OCI-LY1 (cell line): ENCODE results near the gene HSP90AA1.

Experiments
- H2AFZ ChIP-seq: fragments of 200-600 bp; sonication (generic), shearing (Covaris generic); 2 replicates; pipeline ENCODE4 v1.6.0; 2014; ENCODE audit warnings: antibody characterized with exemption, mild to moderate bottlenecking, low read length
- H3F3A ChIP-seq: fragments of 200-600 bp; sonication (generic), shearing (Covaris generic); 2 replicates; pipeline ENCODE4 v1.6.0; 2014; ENCODE audit warnings: mild to moderate bottlenecking, antibody characterized with exemption, low read length, moderate library complexity; ENCODE audit not compliant: insufficient read depth
- H3K27ac ChIP-seq: fragments of 200-600 bp; sonication (generic); 2 replicates; pipeline ENCODE4 v1.5.1; 2014; ENCODE audit warnings: low read length, mixed run types, mild to moderate bottlenecking, low read depth; ENCODE audit not compliant: poor library complexity, severe bottlenecking
- H3K27me3 ChIP-seq: fragments of 200-600 bp; sonication (generic); 2 replicates; pipeline ENCODE4 v1.6.0; 2014; ENCODE audit warnings: antibody characterized with exemption, mild to moderate bottlenecking, low read length, moderate library complexity; ENCODE audit not compliant: insufficient read depth
- H3K36me3 ChIP-seq: fragments of 200-600 bp; sonication (generic); 2 replicates; pipeline ENCODE4 v1.6.1; 2014; ENCODE audit warnings: mild to moderate bottlenecking, antibody characterized with exemption, low read length, moderate library complexity, mixed read lengths; ENCODE audit not compliant: insufficient read depth
- H3K4me1 ChIP-seq: fragments of 200-600 bp; sonication (generic); 2 replicates; pipeline ENCODE4 v1.5.1; 2014; ENCODE audit warnings: mild to moderate bottlenecking, low read length, moderate library complexity; ENCODE audit not compliant: insufficient read depth, severe bottlenecking
- H3K4me2 ChIP-seq: fragments of 200-600 bp; sonication (generic), shearing (Covaris generic); 2 replicates; pipeline ENCODE4 v1.6.1; 2014; ENCODE audit warnings: low read length
- H3K4me3 ChIP-seq: fragments of 200-600 bp; sonication (generic); 2 replicates; pipeline ENCODE4 v1.5.1; 2014; ENCODE audit warnings: low read length, low read depth, mild to moderate bottlenecking, mixed read lengths; ENCODE audit not compliant: poor library complexity, severe bottlenecking
- H3K79me2 ChIP-seq: fragments of 200-600 bp; shearing (Covaris generic); 2 replicates; pipeline ENCODE4 v1.6.1; 2016; ENCODE audit warnings: mixed run types, low read length, mixed read lengths; ENCODE audit not compliant: insufficient read depth
- H3K9ac ChIP-seq: fragments of 200-600 bp; sonication (generic), shearing (Covaris generic); 2 replicates; pipeline ENCODE4 v1.6.1; 2014; ENCODE audit warnings: mild to moderate bottlenecking, low read length, mixed read lengths
- H3K9me2 ChIP-seq: fragments of 200-600 bp; sonication (generic), shearing (Covaris generic); 2 replicates; pipeline ENCODE4 v1.6.1; 2014; ENCODE audit warnings: low read depth, mild to moderate bottlenecking, low read length, mixed read lengths
- H3K9me3 ChIP-seq: fragments of 200-600 bp; shearing (Covaris generic); 2 replicates; pipeline ENCODE4 v1.6.1; 2014; ENCODE audit warnings: low read length, mixed read lengths
- H4K20me1 ChIP-seq: fragments of 200-600 bp; sonication (generic), shearing (Covaris generic); 2 replicates; pipeline ENCODE4 v1.6.0; 2016; ENCODE audit warnings: mild to moderate bottlenecking, low read length; ENCODE audit not compliant: insufficient read depth
- EZH2 ChIP-seq: fragments of 200-600 bp; sonication (generic), shearing (Covaris generic); IDR thresholded peaks from 2 replicates; pipeline ENCODE4 v1.8.0; 2017; ENCODE audit warnings: borderline replicate concordance, mixed run types, mild to moderate bottlenecking, antibody characterized with exemption, low read length, moderate library complexity, mixed read lengths
- TF ChIP-seq, protein P1 (sequence below): fragments of 200-600 bp; sonication (generic), shearing (Covaris generic); IDR thresholded peaks from 2 replicates; pipeline ENCODE4 v1.5.1; 2017; ENCODE audit warnings: mild to moderate bottlenecking, antibody characterized with exemption, low read length, moderate library complexity, mixed read lengths

Gene HSP90AA1

DNA sequence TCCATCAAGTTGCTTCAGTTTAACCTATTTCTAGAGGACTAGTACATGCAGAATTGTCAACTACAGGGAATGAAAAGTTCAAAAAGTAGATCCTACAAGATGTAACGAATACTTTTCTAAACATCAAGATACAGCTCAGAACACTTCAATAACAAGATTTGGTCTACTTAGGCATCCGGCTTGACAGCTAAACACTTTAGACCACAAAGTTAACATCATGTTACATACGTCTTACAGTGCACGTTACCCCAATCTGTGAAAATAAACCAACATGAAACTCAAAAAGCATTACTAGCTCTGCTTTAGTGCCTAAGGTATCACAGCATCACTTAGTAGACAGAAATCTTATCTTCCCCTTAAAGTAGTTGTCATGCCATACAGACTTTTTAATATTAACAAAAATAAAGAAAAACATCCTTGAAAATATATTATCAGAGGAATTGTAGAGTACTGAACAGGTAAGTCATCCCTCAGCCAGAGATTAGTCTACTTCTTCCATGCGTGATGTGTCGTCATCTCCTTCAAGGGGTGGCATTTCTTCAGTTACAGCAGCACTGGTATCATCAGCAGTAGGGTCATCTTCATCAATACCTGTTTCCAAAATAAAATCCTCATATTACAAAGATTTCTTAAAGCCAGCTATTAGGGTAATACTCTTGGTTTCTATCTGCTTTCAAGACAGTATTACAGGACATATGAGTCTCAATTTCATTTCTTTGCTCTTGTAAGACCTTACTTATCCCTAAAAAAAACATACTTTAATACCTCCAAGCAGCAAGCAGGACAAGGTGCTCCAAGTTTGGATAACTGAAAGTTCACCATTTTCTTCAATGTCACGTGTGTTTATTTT is 5.4 kb downstream of the HSP90AA1 start:
- H3K9me2 ChIP-seq, result no peaks in the 10 kb centered on the region
- H3K27ac ChIP-seq, result no peak overlapping the region
- H3K9ac ChIP-seq, result no peak overlapping the region
- no peak overlapping the region for H2AFZ ChIP-seq
- H3K79me2 ChIP-seq, result peaks cover 16% of the 10 kb centered on the region
- no peak overlapping the region for H3K4me3 ChIP-seq
- no peaks in the 10 kb centered on the region for H3K27me3 ChIP-seq
- H3K36me3 ChIP-seq, result peaks cover 87% of the 10 kb centered on the region
- TF ChIP-seq, protein P1, sequence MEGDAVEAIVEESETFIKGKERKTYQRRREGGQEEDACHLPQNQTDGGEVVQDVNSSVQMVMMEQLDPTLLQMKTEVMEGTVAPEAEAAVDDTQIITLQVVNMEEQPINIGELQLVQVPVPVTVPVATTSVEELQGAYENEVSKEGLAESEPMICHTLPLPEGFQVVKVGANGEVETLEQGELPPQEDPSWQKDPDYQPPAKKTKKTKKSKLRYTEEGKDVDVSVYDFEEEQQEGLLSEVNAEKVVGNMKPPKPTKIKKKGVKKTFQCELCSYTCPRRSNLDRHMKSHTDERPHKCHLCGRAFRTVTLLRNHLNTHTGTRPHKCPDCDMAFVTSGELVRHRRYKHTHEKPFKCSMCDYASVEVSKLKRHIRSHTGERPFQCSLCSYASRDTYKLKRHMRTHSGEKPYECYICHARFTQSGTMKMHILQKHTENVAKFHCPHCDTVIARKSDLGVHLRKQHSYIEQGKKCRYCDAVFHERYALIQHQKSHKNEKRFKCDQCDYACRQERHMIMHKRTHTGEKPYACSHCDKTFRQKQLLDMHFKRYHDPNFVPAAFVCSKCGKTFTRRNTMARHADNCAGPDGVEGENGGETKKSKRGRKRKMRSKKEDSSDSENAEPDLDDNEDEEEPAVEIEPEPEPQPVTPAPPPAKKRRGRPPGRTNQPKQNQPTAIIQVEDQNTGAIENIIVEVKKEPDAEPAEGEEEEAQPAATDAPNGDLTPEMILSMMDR, result no peak
- TF ChIP-seq EZH2, result no peak
- no peaks in the 10 kb centered on the region for H4K20me1 ChIP-seq
- H3K9me3 ChIP-seq, result no peaks in the 10 kb centered on the region
- 0 out of 2 replicates have a peak, but pooled peaks cover 3% of the 10 kb centered on the region for H3F3A ChIP-seq
- H3K4me1 ChIP-seq, result peaks cover 36% of the 10 kb centered on the region
- no peak overlapping the region for H3K4me2 ChIP-seq

DNA sequence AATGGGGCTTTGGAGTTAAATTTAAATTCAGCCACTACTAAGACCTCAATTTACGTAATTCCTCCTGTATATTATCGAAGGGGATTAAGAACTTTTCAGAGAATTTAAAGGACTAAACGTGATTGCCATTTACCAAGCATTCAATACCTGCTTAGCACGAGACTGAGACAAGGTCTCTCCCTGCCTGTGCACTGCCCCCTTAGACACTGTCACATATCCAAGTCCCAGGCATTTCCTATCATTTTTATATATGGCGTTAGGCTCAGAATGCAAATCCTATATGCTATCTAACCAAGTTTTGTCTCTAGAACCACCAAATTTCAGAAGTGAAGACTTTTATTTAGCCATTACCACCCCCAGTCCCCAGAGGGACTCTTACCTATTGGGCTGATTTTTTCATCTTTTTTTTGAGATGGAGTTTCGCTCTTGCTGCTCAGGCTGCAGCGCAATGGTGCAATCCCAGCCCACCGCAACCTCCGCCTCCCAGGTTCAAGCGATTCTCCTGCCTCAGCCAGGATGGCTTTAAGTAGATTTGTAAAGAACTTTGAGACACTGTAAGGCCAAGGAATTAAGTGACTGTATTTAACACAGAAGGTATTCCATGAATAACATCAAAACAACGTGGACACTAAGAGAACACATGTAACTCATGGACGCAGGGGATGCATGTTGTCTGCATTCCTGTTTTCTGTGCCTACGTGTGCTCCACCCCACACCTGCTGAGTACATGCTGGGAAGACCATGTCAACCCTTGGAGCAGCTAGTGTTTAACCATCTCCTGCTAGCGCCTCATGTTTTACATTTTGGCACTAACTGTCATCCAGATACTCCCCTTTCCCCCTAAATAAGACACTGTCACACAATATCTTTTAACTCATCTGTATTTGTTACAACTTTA is 6.4 kb downstream of the HSP90AA1 start:
- H3K9ac ChIP-seq, result no peak overlapping the region
- peaks cover 77% of the 10 kb centered on the region for H3K36me3 ChIP-seq
- no peaks in the 10 kb centered on the region for H3K9me3 ChIP-seq
- H3K27ac ChIP-seq, result no peak overlapping the region
- no peak for TF ChIP-seq EZH2
- TF ChIP-seq, protein P1, result no peak
- H3F3A ChIP-seq, result 0 out of 2 replicates have a peak, but pooled peaks cover 3% of the 10 kb centered on the region
- no peaks in the 10 kb centered on the region for H4K20me1 ChIP-seq
- H3K27me3 ChIP-seq, result no peaks in the 10 kb centered on the region
- no peak overlapping the region for H3K4me2 ChIP-seq
- no peak overlapping the region for H2AFZ ChIP-seq
- H3K9me2 ChIP-seq, result no peaks in the 10 kb centered on the region
- H3K79me2 ChIP-seq, result peaks cover 6% of the 10 kb centered on the region
- peaks cover 32% of the 10 kb centered on the region for H3K4me1 ChIP-seq
- no peak overlapping the region for H3K4me3 ChIP-seq

DNA sequence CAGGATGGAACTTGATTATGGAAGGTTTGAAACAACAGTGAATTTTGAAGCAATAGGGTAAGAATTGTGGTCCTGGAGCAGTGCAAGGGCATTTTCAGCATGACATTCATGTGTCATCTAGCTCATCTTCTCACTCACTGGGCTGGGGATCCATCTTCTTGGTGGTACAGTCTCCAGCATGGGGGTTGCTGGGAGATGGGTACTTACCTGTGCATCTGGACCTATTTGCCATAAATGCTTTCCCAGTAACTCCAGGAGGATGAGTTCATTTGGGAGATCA is 7.2 kb downstream of the HSP90AA1 start:
- H3K9ac ChIP-seq, result no peak overlapping the region
- no peaks in the 10 kb centered on the region for H3K27me3 ChIP-seq
- no peak for TF ChIP-seq EZH2
- TF ChIP-seq, protein P1, result no peak
- no peaks in the 10 kb centered on the region for H4K20me1 ChIP-seq
- no peak overlapping the region for H3K4me2 ChIP-seq
- H2AFZ ChIP-seq, result no peak overlapping the region
- H3K27ac ChIP-seq, result no peak overlapping the region
- H3K4me1 ChIP-seq, result peaks cover 24% of the 10 kb centered on the region
- H3K36me3 ChIP-seq, result peaks cover 70% of the 10 kb centered on the region
- no peak overlapping the region for H3K4me3 ChIP-seq
- H3K9me2 ChIP-seq, result no peaks in the 10 kb centered on the region
- H3F3A ChIP-seq, result 0 out of 2 replicates have a peak, but pooled peaks cover 3% of the 10 kb centered on the region
- H3K9me3 ChIP-seq, result no peaks in the 10 kb centered on the region
- H3K79me2 ChIP-seq, result no peaks in the 10 kb centered on the region
